NCI-H1048 (cell line): ENCODE measurements around the gene TMC8.
"Not testable (repeated sequence)": the region's sequence is repeated elsewhere in the genome, so short reads cannot be mapped to it uniquely, and the experiment has no call there.

Experiments
- DNase-seq: peaks from one replicate; lab custom pipeline; 2025; lab: John Stamatoyannopoulos, UW

The TMC8 gene, protein sequence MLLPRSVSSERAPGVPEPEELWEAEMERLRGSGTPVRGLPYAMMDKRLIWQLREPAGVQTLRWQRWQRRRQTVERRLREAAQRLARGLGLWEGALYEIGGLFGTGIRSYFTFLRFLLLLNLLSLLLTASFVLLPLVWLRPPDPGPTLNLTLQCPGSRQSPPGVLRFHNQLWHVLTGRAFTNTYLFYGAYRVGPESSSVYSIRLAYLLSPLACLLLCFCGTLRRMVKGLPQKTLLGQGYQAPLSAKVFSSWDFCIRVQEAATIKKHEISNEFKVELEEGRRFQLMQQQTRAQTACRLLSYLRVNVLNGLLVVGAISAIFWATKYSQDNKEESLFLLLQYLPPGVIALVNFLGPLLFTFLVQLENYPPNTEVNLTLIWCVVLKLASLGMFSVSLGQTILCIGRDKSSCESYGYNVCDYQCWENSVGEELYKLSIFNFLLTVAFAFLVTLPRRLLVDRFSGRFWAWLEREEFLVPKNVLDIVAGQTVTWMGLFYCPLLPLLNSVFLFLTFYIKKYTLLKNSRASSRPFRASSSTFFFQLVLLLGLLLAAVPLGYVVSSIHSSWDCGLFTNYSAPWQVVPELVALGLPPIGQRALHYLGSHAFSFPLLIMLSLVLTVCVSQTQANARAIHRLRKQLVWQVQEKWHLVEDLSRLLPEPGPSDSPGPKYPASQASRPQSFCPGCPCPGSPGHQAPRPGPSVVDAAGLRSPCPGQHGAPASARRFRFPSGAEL

DNA sequence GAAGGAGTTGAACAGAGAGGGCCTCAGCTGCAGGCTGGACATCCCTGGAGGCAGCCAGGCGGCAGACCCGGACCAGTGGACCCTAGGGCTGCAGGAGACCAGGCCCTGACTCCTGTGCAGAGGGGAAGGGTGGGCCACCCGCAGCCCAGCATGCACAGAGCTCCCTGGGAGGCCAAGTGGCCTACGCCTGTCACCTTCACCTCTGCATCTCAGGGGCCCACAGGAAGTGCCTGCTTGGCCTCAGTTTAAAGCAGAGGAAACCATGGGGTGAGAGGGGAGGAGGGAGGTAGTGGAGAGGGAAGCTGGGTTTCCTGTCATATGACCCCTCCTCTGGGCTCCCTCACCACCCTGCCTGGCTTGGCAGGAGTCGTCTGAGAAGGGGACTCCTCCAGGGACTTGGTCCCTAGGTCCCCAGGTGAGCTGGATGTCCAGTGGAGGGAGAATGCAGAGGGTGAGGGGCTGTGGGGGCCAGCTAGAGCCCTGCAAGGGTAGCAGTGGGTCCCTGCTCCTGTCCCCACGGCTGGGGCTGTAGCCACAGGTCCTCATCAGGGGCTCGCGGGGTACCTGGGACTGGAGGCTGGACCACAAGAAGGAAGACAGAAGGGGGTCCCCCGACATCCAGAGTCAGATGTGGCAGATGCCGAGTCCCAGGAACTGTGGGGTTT lies at the start of gene TMC8:
TMC8 (plus strand) TSS at position 335 of the 665 bp plus-strand sequence. CDS start 818 bp downstream, outside the sequence.
- DNase-seq = no peak

DNA sequence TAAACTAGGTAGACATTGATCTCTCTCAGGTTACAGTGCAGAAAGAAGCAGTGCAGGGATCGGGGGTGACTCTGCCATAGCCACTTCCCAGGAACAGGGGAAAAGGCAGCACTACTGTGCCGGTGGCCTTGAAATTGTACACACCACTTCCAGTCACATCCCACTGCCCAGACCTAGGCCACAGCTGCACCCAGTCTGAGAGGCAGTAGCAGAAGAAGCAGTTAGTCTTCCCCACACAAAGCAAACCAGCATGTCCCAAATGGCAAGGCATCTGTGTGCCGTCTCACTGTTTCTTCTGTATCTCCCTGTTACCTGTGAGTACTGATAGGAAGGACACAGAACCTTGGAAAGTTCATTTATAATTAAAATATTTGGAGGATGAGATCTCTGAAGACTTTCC lies 49.0 kb upstream of the TMC8 start:
- DNase-seq = no peak

DNA sequence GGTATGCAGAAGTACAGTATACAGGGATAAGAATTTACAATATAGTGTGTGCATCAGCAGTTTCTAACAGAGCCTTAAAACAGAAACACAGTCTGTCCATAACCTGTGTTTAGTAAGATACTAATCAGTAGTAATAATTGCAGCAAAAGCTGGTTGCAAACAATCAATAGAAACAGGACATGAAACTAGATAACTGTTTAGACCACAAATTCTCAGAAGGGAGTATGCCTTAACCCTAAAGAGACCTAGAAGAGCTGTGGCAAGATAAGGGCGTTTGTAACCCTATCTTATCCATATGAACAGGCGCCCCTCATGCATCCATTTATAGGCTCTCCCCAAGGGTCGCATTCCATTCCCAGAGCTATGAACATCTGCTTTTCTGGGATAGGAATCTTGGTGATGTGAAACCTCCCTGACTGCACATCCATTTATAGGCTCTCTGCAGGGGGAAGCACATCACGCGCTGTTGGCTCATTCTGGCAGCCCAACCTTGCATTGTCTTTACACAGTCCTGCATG lies 48.2 kb upstream of the TMC8 start:
- DNase-seq = not testable (repeated sequence)

DNA sequence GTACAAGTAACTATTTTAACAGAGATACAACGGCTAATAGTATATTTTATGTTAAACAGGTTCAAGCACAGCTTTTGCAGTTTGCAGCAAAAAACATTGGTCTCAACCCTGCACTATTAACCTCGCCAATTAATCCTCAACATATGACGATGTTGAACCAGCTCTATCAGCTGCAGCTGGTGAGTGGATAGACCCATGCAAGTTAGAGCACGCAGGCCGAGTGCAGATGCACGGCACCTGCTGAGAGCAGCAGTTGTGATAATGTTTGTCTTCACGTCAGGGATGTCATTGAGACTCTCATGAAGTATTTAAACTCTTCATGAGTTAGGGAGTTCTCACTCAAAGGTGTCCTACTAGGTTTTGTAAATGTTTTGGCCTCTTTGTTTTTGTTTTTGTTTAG lies 47.6 kb upstream of the TMC8 start:
- DNase-seq = no peak

DNA sequence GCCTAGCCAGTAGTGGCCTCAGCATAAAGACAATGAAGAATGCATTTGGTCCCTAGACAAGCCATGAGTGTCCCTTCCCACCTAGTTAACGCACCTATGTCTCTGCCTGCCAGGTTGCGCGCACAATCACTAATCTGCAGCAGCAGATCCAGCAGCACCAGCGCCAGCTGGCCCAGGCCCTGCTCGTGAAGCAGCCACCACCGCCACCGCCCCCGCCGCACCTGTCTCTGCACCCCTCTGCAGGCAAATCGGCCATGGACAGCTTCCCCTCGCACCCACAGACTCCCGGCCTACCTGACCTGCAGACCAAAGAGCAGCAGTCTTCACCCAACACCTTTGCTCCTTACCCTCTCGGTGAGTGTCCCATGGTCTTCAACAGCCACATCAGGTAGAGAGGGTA lies 43.8 kb upstream of the TMC8 start:
- no peak for DNase-seq

DNA sequence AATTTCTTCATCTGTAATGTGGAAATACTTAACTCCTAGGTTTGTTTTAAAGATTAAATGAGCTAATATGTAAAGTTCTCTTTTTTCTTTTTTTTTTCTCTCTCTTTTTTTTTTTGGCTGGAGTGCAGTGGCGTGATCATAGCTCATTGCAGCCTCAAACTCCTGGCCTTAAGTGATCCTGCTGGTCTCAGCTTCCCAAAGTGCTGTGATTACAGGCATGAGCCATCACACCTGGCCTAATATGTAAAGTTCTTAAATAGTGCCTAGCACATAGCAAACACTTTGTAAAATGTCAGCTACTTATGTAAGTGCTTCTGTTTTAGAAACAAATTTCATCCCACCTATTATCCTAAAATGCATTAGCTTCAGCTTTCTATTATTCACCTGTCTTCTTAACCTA lies 42.0 kb upstream of the TMC8 start:
- no peak for DNase-seq

DNA sequence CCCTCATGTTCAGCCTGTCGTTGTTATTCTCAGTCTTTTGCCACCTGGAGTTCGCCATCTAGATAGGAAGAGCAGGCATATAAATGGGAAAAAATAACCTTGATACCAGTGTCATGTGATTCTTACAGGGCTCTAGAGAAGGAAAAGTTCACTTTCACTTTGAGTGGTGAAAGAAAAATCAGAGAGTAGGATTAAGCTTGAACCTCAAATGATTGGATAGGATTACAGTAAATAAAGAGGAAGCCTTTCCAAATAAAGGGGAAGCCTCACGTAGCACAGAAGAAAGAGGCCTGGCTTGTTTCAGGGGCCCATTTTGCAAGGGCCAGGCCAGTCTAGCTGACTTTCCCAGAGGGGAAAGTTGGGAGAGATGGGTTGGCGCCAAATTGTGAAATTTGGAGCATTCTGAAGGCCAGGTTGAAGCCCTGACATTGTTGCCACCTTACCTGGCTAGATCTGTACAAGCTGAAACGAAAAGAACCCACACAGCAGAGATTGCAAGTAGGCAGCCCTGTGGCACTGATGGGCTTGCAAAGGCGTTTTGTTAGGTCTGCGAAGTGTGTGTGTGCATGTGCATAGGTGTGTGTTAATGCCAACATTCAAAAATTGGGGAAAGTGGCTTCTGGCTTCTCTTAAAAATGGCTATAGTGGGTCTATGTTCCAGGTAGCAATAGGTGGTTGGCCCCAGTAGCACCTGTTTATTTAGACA lies 40.8 kb upstream of the TMC8 start:
- no peak for DNase-seq

DNA sequence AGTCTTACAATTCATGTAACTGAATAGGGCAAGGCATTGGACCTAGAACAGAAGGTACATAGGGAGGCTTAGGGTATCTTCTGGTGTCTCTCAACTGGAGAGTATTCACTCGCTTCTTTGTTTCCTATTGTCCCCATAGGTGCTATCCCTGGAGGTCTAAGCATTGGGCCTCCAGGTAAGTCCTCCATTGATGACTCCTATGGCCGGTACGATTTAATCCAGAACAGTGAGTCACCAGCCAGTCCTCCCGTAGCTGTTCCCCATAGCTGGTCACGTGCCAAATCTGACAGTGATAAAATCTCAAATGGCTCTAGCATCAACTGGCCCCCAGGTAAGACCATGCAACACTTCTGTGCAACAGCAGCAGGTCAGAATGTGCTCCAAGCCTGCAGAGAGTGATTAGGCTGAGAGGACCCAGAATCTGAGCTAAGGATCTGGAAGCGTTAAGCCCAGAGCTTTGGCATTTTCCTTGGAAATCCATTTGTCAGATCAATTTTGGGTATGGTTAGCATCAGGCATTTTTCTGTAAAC lies 37.7 kb upstream of the TMC8 start:
- DNase-seq = no peak

DNA sequence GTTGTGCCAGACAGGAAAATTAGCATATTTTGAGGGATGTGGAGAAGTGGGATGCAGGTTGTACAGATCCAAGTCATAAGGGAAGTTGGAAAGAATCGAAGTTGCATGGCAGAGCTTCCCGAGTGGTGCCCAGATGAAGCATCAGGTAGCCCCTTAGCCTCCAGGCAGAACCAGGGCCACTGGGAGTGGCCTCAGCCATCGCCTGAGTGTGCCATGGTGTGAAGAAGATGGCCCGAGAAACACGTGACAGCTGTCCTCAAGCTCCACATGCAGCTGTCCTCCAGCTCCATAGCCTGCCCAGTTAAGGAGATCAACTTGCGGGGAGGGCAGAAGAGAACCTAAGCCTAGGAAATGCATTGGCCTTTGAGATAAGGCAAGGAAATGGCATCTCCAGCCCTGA lies 35.5 kb upstream of the TMC8 start:
- DNase-seq = no peak

DNA sequence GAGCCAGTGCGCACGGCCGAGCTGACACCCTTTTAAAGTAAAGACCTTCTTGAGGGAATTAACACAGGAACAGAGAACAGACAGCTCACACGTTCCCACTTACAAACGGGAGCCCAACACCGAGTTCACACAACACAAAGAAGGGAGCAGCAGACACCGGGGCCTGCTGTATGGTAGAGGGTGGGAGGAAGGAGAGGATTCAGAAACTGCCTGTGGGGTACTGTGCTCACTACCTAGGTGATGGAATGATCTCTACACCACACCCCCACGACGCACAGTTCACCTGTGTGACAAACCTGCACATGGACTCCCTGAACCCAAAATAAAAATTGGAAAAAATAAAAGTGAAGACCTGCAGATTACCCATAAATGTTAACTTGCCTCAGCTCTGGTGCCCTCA lies 34.5 kb upstream of the TMC8 start:
- DNase-seq = no peak

DNA sequence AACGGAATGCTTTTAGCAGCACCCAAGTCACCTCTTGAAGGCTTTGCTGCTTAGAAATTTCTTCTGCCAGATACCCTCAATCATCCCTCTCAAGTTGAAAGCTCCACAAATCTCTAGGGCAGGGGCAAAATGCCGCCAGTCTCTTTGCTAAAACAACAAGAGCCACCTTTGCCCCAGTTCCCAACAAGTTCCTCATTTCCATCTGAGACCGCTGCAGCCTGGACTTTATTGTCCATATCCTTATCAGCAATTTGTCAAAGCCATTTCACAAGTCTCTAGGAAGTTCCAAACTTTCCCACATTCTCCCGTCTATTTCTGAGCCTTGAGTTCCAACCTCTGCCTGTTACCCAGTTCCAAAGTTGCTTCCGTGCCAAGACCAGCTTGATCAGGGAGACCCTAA lies 29.5 kb upstream of the TMC8 start:
- DNase-seq = no peak

DNA sequence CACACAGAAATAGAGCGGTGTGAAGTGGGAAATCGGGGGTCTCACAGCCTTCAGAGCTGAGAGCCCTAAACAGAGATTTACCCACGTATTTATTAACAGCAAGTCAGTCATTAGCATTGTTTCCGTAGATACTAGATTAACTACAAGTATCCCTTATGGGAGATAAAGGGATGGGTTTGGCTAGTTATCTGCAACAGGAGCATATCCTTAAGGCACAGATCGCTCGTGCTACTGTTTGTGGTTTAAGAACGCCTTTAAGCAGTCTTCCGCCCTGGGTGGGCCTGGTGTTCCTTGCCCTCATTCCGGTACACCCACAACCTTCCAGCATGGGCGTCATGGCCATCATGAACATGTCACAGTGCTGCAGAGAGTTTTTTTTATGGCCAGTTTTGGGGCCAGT lies 29.0 kb upstream of the TMC8 start:
- no peak for DNase-seq

DNA sequence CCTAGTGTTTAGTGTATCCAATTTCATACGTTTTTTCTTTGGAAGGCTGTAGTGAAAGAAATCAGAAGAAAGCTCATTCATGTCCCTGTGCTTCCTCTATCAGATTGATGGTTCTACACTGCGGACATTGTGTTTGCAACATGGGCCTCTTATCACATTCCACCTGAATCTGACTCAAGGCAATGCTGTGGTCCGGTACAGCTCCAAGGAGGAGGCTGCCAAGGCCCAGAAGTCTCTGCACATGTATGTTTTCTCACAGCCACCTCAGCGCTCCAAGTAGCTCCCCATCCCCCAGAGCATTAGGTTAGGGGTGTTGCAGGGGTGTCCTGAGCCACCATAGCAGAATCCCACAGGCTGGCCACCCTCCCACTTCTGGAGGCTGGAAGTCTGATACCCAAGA lies 27.3 kb upstream of the TMC8 start:
- no peak for DNase-seq

DNA sequence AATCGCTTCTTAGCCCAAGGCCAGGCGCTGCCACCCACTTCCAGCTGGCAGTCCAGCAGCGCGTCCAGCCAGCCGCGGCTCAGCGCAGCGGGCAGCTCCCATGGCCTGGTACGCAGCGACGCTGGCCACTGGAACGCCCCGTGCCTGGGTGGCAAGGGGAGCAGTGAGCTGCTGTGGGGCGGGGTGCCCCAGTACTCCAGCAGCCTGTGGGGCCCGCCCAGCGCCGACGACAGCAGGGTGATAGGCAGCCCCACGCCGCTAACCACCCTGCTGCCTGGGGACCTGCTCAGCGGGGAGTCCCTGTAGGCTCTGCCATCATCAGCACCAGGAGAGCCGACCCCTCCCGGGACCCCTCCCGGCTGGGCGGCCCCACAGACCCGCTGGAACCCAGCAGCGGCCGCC lies 26.0 kb upstream of the TMC8 start:
- no peak for DNase-seq

DNA sequence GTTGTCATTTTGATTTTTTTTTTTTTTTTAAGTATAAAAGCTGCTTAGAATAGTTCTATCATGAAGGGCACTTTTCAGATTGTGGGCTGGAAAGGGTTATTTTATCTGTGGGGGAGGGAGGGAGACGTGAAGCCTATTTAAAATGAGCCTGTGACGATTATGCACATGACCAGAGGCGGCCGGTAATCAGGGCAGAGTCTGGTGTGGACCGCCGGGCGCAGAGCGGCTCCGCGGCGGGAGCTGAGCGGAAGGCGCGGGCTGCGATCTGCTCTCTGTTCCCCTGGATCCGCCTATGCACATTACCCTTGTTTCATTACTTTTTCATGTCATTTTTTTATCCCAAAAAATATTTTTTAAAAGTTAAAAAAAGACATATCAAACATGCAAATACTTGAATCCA lies 25.5 kb upstream of the TMC8 start:
- DNase-seq = no peak

DNA sequence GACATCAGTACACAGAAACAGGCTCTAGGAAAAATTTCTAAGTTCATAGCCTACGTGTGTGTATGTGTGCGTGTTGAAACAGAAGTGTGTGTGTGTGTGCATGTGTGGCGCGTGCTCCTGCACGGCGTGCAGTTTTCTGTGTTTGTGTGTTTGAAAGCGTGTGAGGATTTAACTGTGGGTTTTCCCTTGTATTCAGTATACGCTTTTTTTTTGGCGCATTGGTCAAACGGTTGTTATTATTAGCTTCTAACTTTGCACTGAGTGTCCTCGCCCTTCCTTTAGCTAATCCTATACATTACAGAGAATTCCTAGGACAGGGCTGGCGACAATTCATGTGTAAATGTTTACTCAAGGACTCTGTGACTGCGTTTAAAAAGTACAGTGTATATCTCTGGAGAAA lies 25.0 kb upstream of the TMC8 start:
- no peak for DNase-seq

DNA sequence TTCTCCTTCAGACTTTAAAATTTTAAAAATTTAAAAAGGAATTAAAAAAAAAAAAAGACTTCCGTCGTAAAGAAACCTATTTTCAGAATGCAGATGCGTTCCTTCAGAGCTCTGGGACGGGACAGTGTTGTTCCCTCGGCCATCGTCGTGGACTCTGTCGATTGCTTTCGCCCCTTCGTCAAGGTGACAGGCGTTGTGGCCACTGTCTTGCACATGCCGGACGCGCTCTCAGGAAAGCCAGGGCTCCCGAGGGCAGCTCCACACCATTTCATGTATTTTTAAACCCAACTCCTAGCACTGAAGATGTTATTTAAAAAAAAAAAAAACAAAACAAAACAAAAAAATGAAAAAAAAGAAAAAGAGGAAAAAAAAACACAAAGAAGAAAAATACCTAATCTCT lies 24.4 kb upstream of the TMC8 start:
- no peak for DNase-seq

DNA sequence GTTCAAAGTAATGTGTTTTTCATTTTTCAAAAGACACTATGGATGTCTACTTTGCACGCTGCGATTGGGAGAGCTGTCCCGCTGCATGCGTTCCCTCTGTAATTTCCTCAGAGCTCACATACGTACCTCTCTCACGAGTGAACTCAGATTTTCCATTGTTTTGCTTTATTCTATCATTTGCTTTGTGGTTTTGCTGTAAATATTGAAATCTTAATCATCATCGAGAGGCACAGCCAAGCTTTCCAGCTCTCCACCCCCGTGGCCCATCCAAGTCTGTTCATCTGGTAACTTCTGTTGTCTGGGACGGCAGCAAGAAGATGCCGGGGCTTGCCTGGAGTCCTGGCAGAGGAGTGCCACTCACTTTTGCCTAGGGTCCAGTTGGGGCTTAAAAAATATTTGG lies 23.1 kb upstream of the TMC8 start:
- no peak for DNase-seq

DNA sequence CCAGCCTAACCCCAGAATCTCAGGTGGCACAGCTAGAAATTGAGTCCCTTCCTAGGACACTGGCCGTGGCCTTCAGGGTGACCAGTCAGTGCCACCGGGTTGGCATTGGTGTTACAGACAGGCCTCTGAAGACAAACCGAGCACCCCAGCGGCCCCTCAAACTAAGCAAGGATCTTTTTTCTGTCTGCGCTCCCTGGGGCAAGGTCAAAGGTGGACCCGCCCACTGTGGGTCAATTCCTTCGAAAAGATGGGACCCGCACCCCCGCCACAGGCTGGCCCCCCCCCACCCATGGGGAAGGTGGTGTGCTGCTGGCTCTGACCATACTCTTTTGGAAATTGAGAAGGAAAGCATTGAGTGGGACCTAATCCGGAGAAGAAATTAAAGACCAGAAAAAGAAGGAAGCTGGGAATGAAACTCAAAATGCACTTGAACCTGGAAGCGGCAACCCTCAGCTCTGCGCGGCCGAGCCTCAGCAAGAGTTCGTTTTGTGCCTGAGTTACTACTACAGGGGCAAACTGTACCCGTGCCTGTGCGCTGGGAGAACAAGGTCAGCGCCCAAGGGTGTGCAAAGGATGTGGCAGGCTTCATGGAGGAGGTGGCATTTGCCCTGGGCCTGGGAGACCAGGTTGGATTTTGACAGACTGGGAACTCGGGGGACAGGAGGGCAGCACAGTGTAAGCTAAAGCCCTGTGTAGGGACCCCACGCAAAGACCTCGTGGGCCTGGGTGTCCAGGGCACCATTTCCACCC lies 22.4 kb upstream of the TMC8 start:
- DNase-seq = no peak

DNA sequence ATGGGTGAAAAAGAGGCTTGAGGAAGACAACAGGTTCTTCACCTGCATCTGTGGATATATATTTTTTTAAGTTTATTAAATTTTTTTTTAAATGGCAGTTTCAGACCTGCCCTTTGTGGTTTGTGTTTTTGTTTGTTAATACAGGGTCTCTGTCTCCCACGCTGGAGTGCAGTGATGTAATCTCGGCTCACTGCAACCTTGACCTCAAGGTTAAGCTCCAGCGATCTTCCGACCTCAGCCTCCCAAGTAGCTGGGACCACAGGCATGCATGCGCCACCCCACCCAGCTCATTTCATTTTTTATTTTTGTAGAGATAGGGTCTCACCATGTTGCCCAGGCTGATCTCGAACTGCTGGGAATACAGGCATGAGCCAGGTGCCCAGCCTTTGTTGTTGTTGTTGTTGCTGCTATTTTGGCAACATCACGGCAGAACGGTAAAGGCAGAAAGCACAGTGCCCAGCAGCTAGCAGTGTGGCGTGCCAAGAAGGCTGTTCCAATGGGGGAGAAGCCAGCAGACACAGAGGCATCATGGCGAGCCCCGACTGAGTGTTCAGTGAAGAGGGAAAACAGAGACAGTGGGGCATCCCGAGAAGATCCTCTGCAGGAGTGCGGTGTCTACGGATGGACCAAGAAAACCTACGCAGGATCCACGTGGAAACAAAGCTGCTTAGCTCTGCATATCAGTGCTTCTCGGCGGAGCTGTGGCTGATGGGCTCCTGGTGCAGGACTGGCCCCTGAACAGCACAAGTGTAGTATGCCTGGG lies 21.7 kb upstream of the TMC8 start:
- DNase-seq = no peak

DNA sequence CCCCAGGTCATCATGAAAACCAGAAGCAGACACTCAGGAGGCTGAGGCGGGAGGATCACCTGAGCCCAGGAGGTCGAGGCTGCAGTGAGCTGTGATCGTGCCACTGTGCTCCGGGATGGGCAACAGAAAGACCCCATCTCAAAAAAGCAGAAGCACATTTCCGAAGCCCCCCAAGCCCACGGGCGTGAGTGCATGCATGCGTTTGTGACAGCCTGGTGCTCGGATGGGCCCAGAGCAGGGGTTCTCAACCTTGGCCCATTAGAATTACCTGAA lies 21.1 kb upstream of the TMC8 start:
- DNase-seq = no peak
